ENCODE measurements around the gene GAB2.

DNA sequence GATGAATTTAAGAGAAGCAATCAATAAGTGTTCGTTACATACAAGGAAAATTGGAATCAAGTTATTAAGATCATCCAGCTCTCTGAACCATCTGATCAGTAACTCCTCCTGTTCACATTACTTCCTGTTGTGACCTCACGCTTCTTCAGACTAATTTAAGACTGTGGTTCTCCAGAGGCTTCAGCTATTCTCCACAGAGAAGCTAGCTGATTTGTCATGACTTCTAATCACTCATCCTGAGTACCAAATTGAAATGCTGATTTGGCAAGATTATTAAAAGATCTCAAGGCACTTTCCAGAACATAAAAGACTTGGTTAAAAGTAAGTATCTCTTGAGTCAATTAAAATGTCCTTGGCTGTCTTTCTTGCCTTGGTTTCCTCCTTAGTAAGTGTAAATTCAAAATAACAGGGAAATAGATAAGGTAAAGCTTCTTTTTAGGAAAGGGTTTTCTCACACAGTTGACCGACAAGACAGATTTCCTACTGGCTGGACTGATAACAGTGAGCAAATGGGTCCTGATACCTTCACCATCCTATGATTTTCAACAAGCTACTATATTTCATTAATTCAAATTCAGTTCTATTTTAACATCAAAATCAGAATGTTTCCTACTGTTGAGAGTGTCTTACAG, 38.5 kb downstream of the GAB2 start:
- TF ChIP-seq, protein P1, sequence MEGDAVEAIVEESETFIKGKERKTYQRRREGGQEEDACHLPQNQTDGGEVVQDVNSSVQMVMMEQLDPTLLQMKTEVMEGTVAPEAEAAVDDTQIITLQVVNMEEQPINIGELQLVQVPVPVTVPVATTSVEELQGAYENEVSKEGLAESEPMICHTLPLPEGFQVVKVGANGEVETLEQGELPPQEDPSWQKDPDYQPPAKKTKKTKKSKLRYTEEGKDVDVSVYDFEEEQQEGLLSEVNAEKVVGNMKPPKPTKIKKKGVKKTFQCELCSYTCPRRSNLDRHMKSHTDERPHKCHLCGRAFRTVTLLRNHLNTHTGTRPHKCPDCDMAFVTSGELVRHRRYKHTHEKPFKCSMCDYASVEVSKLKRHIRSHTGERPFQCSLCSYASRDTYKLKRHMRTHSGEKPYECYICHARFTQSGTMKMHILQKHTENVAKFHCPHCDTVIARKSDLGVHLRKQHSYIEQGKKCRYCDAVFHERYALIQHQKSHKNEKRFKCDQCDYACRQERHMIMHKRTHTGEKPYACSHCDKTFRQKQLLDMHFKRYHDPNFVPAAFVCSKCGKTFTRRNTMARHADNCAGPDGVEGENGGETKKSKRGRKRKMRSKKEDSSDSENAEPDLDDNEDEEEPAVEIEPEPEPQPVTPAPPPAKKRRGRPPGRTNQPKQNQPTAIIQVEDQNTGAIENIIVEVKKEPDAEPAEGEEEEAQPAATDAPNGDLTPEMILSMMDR (IDR thresholded peaks at IDR 0.05; ENCODE audit: poor library complexity), result no peak
- TF ChIP-seq EZH2phosphoT487 (IDR thresholded peaks at IDR 0.05; ENCODE audit: low read depth, severe bottlenecking, unreplicated experiment) (no peak), EZH2 (IDR thresholded peaks at IDR 0.05; ENCODE audit: borderline replicate concordance) (no peak)

Data from hepatocyte (in vitro differentiated cells).